Chondrocyte (in vitro differentiated cells): ENCODE results near the gene MBNL1. TPM values are rescaled to one million over a fixed set of nuclear protein-coding genes. Genes with fewer than 3 reads are reported as not detected.

Experiments
- DNase-seq: peaks from one replicate; pipeline ENCODE4 v3.0.0; 2021; ENCODE audit warnings: mixed read lengths, low spot score
- H3K27ac Mint-ChIP-seq: one replicate; pipeline ENCODE4 v1.8.0; 2021; ENCODE audit warnings: mild to moderate bottlenecking, moderate library complexity, mixed read lengths; ENCODE audit not compliant: unreplicated experiment
- H3K27me3 Mint-ChIP-seq: 2 replicates; pipeline ENCODE4 v1.8.0; 2021; ENCODE audit warnings: low read depth, mixed read lengths
- H3K36me3 Mint-ChIP-seq: 2 replicates; pipeline ENCODE4 v1.8.0; 2021; ENCODE audit warnings: low read depth, mixed read lengths
- H3K4me1 Mint-ChIP-seq: 2 replicates; pipeline ENCODE4 v1.8.0; 2021; ENCODE audit warnings: low read depth, mild to moderate bottlenecking, mixed read lengths
- H3K4me3 Mint-ChIP-seq: one replicate; pipeline ENCODE4 v1.8.0; 2021; ENCODE audit warnings: mild to moderate bottlenecking, moderate library complexity, mixed read lengths; ENCODE audit not compliant: unreplicated experiment
- H3K9me3 Mint-ChIP-seq: 2 replicates; pipeline ENCODE4 v1.8.0; 2021; ENCODE audit warnings: low read depth, mixed read lengths
- total RNA-seq: library from RNA; stranded (reverse); gene quantifications from 3 replicates; pipeline ENCODE4 v1.2.1, GENCODE V29; 2021
- TF ChIP-seq, protein P1 (sequence below): fragments of 200-600 bp; sonication (generic); IDR thresholded peaks from 2 replicates; pipeline ENCODE4 v1.5.0; 2021; ENCODE audit warnings: antibody characterized with exemption, mild to moderate bottlenecking, moderate library complexity

MBNL1 gene
- total RNA-seq, 1 donor from 2014 or later, result 166 TPM

DNA sequence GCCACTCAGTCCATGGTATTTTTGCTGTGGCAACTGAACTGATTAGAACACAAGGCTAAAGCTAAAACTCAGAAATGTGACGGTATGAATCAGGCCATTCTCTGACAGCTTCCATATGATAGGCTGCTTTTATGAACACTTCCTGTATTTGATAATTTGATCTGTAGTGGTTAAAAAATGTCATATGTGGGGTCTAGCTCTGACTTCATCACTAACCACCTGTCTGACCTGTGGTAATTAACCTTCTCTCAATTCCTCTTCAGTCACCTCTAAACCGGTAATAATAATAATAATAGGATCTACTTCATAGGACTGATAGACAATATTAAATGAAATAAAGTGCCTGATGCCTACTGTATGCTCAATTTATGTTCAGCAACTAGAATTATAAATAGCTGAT, 223.2 kb downstream of the MBNL1 start:
- no peaks in the 10 kb centered on the region for H3K9me3 Mint-ChIP-seq
- TF ChIP-seq, protein P1, sequence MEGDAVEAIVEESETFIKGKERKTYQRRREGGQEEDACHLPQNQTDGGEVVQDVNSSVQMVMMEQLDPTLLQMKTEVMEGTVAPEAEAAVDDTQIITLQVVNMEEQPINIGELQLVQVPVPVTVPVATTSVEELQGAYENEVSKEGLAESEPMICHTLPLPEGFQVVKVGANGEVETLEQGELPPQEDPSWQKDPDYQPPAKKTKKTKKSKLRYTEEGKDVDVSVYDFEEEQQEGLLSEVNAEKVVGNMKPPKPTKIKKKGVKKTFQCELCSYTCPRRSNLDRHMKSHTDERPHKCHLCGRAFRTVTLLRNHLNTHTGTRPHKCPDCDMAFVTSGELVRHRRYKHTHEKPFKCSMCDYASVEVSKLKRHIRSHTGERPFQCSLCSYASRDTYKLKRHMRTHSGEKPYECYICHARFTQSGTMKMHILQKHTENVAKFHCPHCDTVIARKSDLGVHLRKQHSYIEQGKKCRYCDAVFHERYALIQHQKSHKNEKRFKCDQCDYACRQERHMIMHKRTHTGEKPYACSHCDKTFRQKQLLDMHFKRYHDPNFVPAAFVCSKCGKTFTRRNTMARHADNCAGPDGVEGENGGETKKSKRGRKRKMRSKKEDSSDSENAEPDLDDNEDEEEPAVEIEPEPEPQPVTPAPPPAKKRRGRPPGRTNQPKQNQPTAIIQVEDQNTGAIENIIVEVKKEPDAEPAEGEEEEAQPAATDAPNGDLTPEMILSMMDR, result no peak
- H3K27ac Mint-ChIP-seq, result no peak overlapping the region
- H3K4me1 Mint-ChIP-seq, result no peaks in the 10 kb centered on the region
- peaks cover 3% of the 10 kb centered on the region for H3K36me3 Mint-ChIP-seq
- no peak overlapping the region for H3K4me3 Mint-ChIP-seq
- no peak for DNase-seq
- H3K27me3 Mint-ChIP-seq, result no peaks in the 10 kb centered on the region

DNA sequence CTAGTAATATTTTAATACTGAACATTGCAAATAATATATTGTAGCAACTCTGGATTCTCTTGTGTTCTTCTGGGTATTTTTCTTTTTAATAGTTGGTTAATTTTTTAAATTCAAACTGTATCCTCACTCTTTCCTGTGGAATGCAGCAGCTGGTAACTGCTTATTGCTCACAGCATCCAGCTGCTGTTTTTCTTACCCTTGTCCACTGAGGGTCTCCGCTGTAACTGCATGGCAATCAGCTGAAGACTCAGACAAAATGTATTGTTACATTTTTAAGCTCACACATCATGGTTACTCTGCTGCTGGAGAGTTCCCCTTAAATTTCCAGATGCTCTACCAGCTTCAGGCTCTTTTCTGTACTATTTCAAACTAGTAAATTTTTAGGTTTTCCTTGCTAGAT, 227.6 kb downstream of the MBNL1 start:
- Mint-ChIP-seq H3K4me1 (no peaks in the 10 kb centered on the region), H3K27ac (no peak overlapping the region), H3K9me3 (no peaks in the 10 kb centered on the region), H3K4me3 (no peak overlapping the region), H3K27me3 (no peaks in the 10 kb centered on the region), H3K36me3 (peaks cover 6% of the 10 kb centered on the region)
- DNase-seq, result no peak
- TF ChIP-seq, protein P1, result no peak

DNA sequence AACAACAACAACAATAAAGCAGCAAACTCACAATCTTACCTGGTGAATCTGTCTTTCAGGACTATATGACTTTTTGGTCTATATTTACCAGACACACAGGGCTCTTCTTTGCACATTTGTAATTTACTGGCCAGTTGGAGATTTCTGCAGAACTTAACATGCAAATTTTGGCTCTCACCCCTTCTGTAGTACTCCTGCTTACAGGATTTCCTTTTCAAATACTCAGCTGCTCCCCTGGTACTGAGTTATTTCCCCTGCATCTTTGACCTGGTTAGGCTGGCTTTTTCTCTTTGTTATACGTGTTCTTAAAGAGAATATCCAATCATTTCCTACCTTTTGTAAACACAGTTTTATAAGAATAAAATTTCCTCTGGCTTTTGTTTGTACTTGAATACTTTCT, 228.0 kb downstream of the MBNL1 start:
- H3K4me3 Mint-ChIP-seq, result no peak overlapping the region
- no peaks in the 10 kb centered on the region for H3K4me1 Mint-ChIP-seq
- DNase-seq, result no peak

DNA sequence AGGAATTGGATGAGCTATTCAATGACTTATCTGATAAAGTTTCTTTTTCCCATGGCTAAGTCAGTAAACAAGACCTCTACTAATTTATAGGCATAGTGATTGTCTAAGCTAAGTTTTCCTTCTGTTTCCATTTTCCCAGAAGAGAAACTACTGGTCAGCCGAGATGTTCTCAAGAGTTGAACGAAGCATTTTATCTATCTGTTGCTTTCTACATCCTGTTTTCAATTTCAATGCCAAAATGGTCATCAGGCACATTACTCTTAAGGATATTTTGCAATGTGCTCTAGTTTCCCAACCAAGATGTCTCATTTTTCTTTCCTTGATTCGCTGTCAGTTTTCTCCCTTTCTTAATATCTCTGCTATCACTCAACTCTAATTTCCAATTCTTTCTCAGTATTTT, 228.7 kb downstream of the MBNL1 start:
- Mint-ChIP-seq H3K4me1 (no peaks in the 10 kb centered on the region), H3K4me3 (no peak overlapping the region), H3K27me3 (no peaks in the 10 kb centered on the region), H3K27ac (no peak overlapping the region), H3K9me3 (peaks cover 4% of the 10 kb centered on the region), H3K36me3 (peaks cover 6% of the 10 kb centered on the region)
- TF ChIP-seq, protein P1, result no peak
- DNase-seq, result no peak

More for the DNA sequence above, 228.0 kb downstream of the MBNL1 start:
- H3K36me3 Mint-ChIP-seq, result peaks cover 6% of the 10 kb centered on the region
- H3K27me3 Mint-ChIP-seq, result no peaks in the 10 kb centered on the region
- peaks cover under 1% of the 10 kb centered on the region for H3K9me3 Mint-ChIP-seq
- no peak overlapping the region for H3K27ac Mint-ChIP-seq
- TF ChIP-seq, protein P1, result no peak

DNA sequence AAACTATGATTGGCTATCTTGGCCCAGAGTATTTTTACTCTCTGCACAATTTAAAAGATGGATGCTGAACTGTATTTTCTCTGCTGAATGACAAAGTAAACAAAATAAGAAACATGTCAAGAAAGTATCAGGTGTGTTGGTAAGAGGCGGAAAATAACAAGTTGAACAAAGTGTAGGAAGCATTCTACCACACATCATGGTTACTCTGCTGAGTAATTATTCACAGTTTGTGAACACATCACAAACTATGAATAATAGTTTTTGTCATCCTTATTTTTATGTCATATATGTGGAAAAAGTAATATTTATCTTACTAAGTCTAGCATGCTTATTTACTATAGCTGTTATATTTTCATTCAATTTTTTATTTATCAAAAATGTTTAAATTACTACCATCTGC, 229.2 kb downstream of the MBNL1 start:
- Mint-ChIP-seq H3K4me3 (no peak overlapping the region), H3K27ac (no peak overlapping the region), H3K27me3 (no peaks in the 10 kb centered on the region), H3K36me3 (peaks cover 8% of the 10 kb centered on the region), H3K4me1 (no peaks in the 10 kb centered on the region), H3K9me3 (peaks cover 8% of the 10 kb centered on the region)
- TF ChIP-seq, protein P1, result no peak
- DNase-seq, result no peak
